Heart left ventricle (tissue), 13 donors: ENCODE results near the gene PKNOX2.

ENCODE experiments used
- CTCF ChIP-seq, 12 donors: fragments of 200-600 bp; sonication (generic) in 4 of 12; IDR thresholded peaks; one replicate each; pipeline versions ENCODE4 v1.5.0 to v1.8.0; 2018 to 2022; ENCODE audit warnings: antibody characterized with exemption in 12 of 12, mild to moderate bottlenecking in 5 of 12
- POLR2A ChIP-seq, 2 donors: fragments of 450-650 bp; IDR thresholded peaks; one replicate each; pipeline ENCODE4 v1.6.1; 2017; ENCODE audit warnings: antibody characterized with exemption in 2 of 2, mild to moderate bottlenecking in 2 of 2, moderate library complexity in 2 of 2
- donor health status: ischemic (EF 13 %, LVEDD 7.1; RV severe dilation, severe dysfunction).
- donor health status: DM: no; HTN: yes; CAD: no.
- donor health status: DM: no; HTN: no; CAD: no.
- donor health status: ischemic (EF 25% LVEDD 6.9; RV normal size, moderate dysfunction).
- donor health status: ischemic (EF 25% LVEDD 5.7; RV mildly dilated, moderate dysfunction).
- donor health status: ischemic (EF 35%, LVEDD 5.7; RV mildly dilated, moderate dysfunction).
- donor health status: nonischemic (EF 11% LVEDD 7.7; RV severe dilation, severe dysfunction).
- donor health status: DM: yes; HTN: yes; CAD: no.
- donor health status: PGD.
- donor health status: ischemic (EF 29% LVEDD 5.4; RV normal size, mild dysfunction).
- donor health status: nonischemic (EF 23%, LVEDD 6.1; RV moderate dilation, normal function).

- TF ChIP-seq CTCF (IDR thresholded peaks at IDR 0.05): peak in 2 of 12 donors; percentile 5 to 14
- peak in 1 of 2 donors; percentile 50 for TF ChIP-seq POLR2A (IDR thresholded peaks at IDR 0.05)
Observed at GRCh38 chr11:125376117-125376516, 211.6 kb downstream of the PKNOX2 start.
